Nephron progenitor cell (in vitro differentiated cells): ENCODE results near the gene ASH1L.
A peak's percentile ranks its signal among the peaks of the same experiment; 100 is the strongest.

Experiments
- DNase-seq: peaks from one replicate; pipeline ENCODE4 v3.0.0; 2021
- H3K27ac Mint-ChIP-seq: 2 replicates; pipeline ENCODE4 v1.8.0; 2021; ENCODE audit warnings: mild to moderate bottlenecking, moderate library complexity, mixed read lengths
- H3K27me3 Mint-ChIP-seq: 2 replicates; pipeline ENCODE4 v1.8.0; 2021; ENCODE audit warnings: mild to moderate bottlenecking, low read depth, mixed read lengths; ENCODE audit not compliant: poor library complexity
- H3K36me3 Mint-ChIP-seq: 2 replicates; pipeline ENCODE4 v1.8.0; 2021; ENCODE audit warnings: low read depth, mixed read lengths
- H3K4me1 Mint-ChIP-seq: 2 replicates; pipeline ENCODE4 v1.8.0; 2021; ENCODE audit warnings: mixed read lengths
- H3K4me3 Mint-ChIP-seq: 2 replicates; pipeline ENCODE4 v1.8.0; 2021; ENCODE audit warnings: mild to moderate bottlenecking, moderate library complexity, mixed read lengths
- H3K9me3 Mint-ChIP-seq: 2 replicates; pipeline ENCODE4 v1.8.0; 2021; ENCODE audit warnings: mild to moderate bottlenecking, moderate library complexity, mixed read lengths
- TF ChIP-seq, protein P1 (sequence below): fragments of 200-600 bp; sonication (generic); IDR thresholded peaks from 2 replicates; pipeline ENCODE4 v1.5.0; 2021; ENCODE audit warnings: antibody characterized with exemption

ASH1L gene

GRCh38 chr1:155321639-155322503 lies 240.7 kb downstream of the ASH1L start:
- Mint-ChIP-seq H3K36me3 (peaks cover 21% of the 10 kb centered on the region), H3K9me3 (no peaks in the 10 kb centered on the region), H3K27me3 (peaks cover 7% of the 10 kb centered on the region), H3K4me3 (peak overlapping the region; percentile 85), H3K4me1 (peaks cover 53% of the 10 kb centered on the region), H3K27ac (peak overlapping the region; percentile 45)
- TF ChIP-seq, protein P1, sequence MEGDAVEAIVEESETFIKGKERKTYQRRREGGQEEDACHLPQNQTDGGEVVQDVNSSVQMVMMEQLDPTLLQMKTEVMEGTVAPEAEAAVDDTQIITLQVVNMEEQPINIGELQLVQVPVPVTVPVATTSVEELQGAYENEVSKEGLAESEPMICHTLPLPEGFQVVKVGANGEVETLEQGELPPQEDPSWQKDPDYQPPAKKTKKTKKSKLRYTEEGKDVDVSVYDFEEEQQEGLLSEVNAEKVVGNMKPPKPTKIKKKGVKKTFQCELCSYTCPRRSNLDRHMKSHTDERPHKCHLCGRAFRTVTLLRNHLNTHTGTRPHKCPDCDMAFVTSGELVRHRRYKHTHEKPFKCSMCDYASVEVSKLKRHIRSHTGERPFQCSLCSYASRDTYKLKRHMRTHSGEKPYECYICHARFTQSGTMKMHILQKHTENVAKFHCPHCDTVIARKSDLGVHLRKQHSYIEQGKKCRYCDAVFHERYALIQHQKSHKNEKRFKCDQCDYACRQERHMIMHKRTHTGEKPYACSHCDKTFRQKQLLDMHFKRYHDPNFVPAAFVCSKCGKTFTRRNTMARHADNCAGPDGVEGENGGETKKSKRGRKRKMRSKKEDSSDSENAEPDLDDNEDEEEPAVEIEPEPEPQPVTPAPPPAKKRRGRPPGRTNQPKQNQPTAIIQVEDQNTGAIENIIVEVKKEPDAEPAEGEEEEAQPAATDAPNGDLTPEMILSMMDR: no peak
- DNase-seq: no peak

- Mint-ChIP-seq H3K4me3 (peak within 1 kb of the TSS; percentile 85), H3K9me3 (no peaks in the 10 kb centered on the region), H3K27me3 (peaks cover 7% of the 10 kb centered on the region), H3K27ac (peak within 1 kb of the TSS; percentile 34), H3K4me1 (peaks cover 45% of the 10 kb centered on the region), H3K36me3 (peaks cover 21% of the 10 kb centered on the region)
- TF ChIP-seq, protein P1: no peak
- DNase-seq: peak; percentile 79
Measured at GRCh38 chr1:155320661-155321617, 241.7 kb downstream of the ASH1L start, which contains the start of gene RUSC1. Gene RUSC1, plus strand, starts transcription at chr1:155320894. Its CDS starts 880 bp downstream, at chr1:155321774.

GRCh38 chr1:155320252-155320651 lies 242.4 kb downstream of the ASH1L start:
- Mint-ChIP-seq H3K9me3 (no peaks in the 10 kb centered on the region), H3K4me3 (peak overlapping the region; percentile 85), H3K27me3 (peaks cover 8% of the 10 kb centered on the region), H3K36me3 (peaks cover 21% of the 10 kb centered on the region), H3K27ac (peak overlapping the region; percentile 34), H3K4me1 (peaks cover 39% of the 10 kb centered on the region)
- TF ChIP-seq, protein P1: no peak
- DNase-seq: no peak

GRCh38 chr1:155319536-155319935 lies 243.1 kb downstream of the ASH1L start:
- Mint-ChIP-seq H3K27ac (no peak overlapping the region), H3K27me3 (peaks cover 11% of the 10 kb centered on the region), H3K36me3 (peaks cover 21% of the 10 kb centered on the region), H3K9me3 (no peaks in the 10 kb centered on the region), H3K4me1 (peaks cover 39% of the 10 kb centered on the region), H3K4me3 (peak overlapping the region; percentile 85)
- TF ChIP-seq, protein P1: no peak
- no peak for DNase-seq

- no peak for DNase-seq
- H3K4me3 Mint-ChIP-seq: no peak overlapping the region
- peaks cover 28% of the 10 kb centered on the region for H3K36me3 Mint-ChIP-seq
- H3K27me3 Mint-ChIP-seq: peaks cover 11% of the 10 kb centered on the region
- TF ChIP-seq, protein P1: no peak
- peaks cover 39% of the 10 kb centered on the region for H3K4me1 Mint-ChIP-seq
- no peaks in the 10 kb centered on the region for H3K9me3 Mint-ChIP-seq
- no peak overlapping the region for H3K27ac Mint-ChIP-seq
Measured at GRCh38 chr1:155318082-155318481, 244.5 kb downstream of the ASH1L start.
